RWPE1 (cell line): ENCODE results near the gene SMAP2.

Source experiments
- CTCF ChIA-PET: fragments of 350-600 bp; sonication (Branson Sonifier 250); formaldehyde crosslinking; extraction: SDS; loops from one replicate; lab custom pipeline; 2021; lab: Yijun Ruan, JAX
- POLR2A ChIA-PET: fragments of 400-600 bp; formaldehyde crosslinking; extraction: SDS; loops from one replicate; lab custom pipeline; 2020; ENCODE audit warnings: antibody characterized with exemption; ENCODE audit not compliant: low non-redundant PET; lab: Yijun Ruan, JAX
- DNase-seq: peaks from one replicate; pipeline ENCODE4 v3.0.0; 2012; ENCODE audit warnings: low spot score
- H3K27ac ChIP-seq: fragments of 450-650 bp; 2 replicates; pipeline ENCODE4 v1.5.1; 2017
- TF ChIP-seq, protein P1 (sequence below): fragments of 450-650 bp; conservative IDR thresholded peaks from 2 replicates; pipeline ENCODE4 v1.5.1; 2017; ENCODE audit warnings: low read depth, mild to moderate bottlenecking

SMAP2 gene

GRCh38 chr1:40382108-40382460, 8.6 kb downstream of the SMAP2 start:
- CTCF ChIA-PET, result interaction anchor here (0.5 to 0.8 kb wide), 2 partner anchors 47 to 389 kb away, joined by 3 to 4 read pairs; no protein-coding TSS in a partner anchor
- TF ChIP-seq, protein P1, sequence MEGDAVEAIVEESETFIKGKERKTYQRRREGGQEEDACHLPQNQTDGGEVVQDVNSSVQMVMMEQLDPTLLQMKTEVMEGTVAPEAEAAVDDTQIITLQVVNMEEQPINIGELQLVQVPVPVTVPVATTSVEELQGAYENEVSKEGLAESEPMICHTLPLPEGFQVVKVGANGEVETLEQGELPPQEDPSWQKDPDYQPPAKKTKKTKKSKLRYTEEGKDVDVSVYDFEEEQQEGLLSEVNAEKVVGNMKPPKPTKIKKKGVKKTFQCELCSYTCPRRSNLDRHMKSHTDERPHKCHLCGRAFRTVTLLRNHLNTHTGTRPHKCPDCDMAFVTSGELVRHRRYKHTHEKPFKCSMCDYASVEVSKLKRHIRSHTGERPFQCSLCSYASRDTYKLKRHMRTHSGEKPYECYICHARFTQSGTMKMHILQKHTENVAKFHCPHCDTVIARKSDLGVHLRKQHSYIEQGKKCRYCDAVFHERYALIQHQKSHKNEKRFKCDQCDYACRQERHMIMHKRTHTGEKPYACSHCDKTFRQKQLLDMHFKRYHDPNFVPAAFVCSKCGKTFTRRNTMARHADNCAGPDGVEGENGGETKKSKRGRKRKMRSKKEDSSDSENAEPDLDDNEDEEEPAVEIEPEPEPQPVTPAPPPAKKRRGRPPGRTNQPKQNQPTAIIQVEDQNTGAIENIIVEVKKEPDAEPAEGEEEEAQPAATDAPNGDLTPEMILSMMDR, result no peak
- H3K27ac ChIP-seq, result no peak overlapping the region
- DNase-seq, result no peak
- POLR2A ChIA-PET, result interaction anchor here (0.5 kb wide), 1 partner anchor 644 kb away, joined by 5 read pairs; the partner anchor contains the start of gene PPIE

DNA sequence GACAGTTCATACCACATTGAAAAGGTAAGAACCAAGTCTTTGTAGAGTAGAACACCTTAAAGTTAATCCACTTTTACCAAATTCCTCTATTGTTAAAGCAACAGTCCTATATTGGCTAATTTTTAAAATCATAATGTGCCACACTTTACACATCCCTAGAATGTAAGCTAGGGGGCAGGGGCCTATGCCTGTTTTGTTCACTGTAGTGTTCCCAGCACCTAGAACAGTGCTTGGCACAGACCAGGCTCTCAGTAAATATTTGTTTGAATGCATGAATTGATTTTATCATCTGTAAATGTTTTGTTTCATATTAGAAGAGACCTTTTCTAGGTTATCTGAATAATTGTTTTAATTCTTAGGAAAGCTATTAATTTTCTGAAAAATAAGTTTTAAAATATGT, 9.1 kb downstream of the SMAP2 start:
- POLR2A ChIA-PET, result no interaction called here
- CTCF ChIA-PET, result interaction anchor here (0.5 kb wide), 1 partner anchor 389 kb away, joined by 3 read pairs; no protein-coding TSS in a partner anchor
- no peak for DNase-seq
- H3K27ac ChIP-seq, result no peak overlapping the region; the same call in 1 of the 2 replicates
- TF ChIP-seq, protein P1, result no peak

- DNase-seq, result no peak
- TF ChIP-seq, protein P1, result no peak
- H3K27ac ChIP-seq, result peak overlapping the region; percentile 56
- ChIA-PET CTCF (interaction anchor here (0.6 kb wide), 1 partner anchor 213 kb away, joined by 3 read pairs; no protein-coding TSS in a partner anchor), POLR2A (no interaction called here)
Measured at GRCh38 chr1:40383095-40383487, 9.6 kb downstream of the SMAP2 start.

GRCh38 chr1:40383488-40384412, 10.2 kb downstream of the SMAP2 start:
- TF ChIP-seq, protein P1, result no peak
- H3K27ac ChIP-seq, result peak overlapping the region; percentile 56
- ChIA-PET CTCF (interaction anchor here (0.6 to 1.8 kb wide), 2 partner anchors 45 to 214 kb away, joined by 3 to 4 read pairs; no protein-coding TSS in a partner anchor), POLR2A (no interaction called here)
- no peak for DNase-seq

DNA sequence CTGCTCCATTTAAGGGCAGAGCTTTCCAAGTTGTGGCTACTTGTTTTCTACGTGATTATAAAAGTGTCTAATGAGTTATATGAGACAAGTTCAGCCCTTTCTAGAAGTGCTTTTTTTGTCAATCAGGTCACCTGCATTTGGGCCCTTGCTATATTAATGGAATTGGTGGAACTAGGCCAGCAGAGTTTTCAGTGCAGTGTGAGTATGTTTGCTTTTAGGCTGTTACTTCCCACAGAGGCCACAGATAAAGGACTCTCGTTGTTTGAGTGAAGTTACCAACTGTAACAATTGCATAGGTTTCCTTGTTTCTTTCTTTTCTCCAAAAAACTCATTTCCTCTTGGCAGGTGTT, 10.9 kb downstream of the SMAP2 start:
- TF ChIP-seq, protein P1, result no peak
- no peak overlapping the region for H3K27ac ChIP-seq
- ChIA-PET POLR2A (no interaction called here), CTCF (interaction anchor here (1.8 kb wide), 1 partner anchor 46 kb away, joined by 4 read pairs; no protein-coding TSS in a partner anchor)
- DNase-seq, result no peak

DNA sequence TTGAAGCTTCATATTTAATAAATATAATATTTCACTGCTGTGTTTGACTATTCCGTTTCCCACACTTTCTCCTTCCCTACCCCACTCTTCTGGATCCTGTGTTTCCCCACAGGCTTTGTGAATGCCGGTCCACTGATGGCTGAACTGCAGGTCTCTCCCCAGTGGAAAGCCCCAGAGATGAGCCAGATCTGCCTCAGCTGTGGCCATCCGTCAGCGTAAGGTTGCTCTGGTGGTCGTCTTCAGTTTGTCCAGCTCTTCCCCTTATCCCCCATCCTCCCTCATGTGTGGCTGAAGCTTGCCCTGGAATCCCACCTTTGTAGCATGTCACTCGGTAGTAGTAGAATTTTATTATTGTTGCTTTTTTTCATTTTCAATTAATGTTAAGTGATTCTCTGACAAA, 11.4 kb downstream of the SMAP2 start:
- DNase-seq, result no peak
- CTCF ChIA-PET, result interaction anchor here (1.8 kb wide), 1 partner anchor 46 kb away, joined by 4 read pairs; no protein-coding TSS in a partner anchor
- TF ChIP-seq, protein P1, result no peak
- POLR2A ChIA-PET, result interaction anchor here (0.7 kb wide), 1 partner anchor 122 kb away, joined by 3 read pairs; no protein-coding TSS in a partner anchor
- no peak overlapping the region for H3K27ac ChIP-seq
